Islet precursor cell (in vitro differentiated cells): ENCODE results near the gene SYT1.
A peak's percentile ranks its signal among the peaks of the same experiment; 100 is the strongest.
"Not testable (repeated sequence)": the region's sequence is repeated elsewhere in the genome, so short reads cannot be mapped to it uniquely, and the experiment has no call there.

Experiments used
- DNase-seq: peaks from one replicate; pipeline ENCODE4 v3.0.0-alpha.2; 2018

The SYT1 gene

DNA sequence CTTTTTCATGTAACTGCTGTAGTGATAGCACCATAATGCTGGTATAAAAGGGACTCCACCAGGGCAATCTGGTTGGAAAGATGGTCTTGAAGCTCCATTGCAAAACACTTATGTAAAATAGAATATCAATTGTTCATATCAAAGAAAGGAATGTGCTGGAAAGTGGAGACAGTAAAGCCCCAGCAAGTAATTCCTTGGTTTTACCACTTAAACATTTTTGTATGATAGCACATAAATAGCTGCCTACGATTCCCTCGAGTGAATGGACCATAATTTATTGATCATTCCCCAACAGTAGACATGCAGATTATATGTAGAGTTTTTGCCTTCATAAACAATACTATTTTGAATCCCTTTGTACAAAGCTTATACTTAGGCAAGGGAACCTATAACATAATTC lies 550.7 kb downstream of the SYT1 start:
- no peak for DNase-seq

DNA sequence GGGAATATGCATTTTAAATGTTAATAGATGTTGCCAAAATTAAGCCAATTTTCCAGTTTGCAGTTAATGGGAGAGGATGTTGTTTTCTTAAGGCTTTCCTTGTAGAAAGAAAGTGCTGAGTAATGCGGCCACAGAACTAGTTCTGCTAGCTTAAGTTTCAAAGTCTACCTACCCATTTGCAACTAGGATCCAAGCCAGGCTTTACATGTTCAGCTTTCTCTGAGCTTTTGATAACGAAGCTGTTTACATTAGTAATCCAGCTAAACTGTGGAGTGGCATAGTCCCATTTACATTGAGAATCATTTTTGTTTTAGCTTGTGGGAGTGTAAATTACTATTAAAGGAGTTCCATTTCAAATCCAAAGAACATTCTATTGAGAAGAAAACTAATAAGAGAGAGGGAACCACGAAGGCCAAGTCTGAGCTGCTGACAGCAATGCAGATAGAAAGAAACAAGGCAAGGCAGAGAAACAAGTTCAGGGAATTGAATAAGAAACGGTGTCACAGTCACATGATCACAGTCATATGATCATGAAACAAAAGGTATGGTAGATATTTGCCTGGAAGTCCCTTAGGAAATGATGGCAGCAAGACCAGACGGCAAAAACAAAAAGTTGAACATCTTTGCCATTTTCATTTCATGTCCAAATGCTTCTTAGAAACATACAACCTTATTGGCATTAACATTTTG lies 551.3 kb downstream of the SYT1 start:
- peak; percentile 60 for DNase-seq

DNA sequence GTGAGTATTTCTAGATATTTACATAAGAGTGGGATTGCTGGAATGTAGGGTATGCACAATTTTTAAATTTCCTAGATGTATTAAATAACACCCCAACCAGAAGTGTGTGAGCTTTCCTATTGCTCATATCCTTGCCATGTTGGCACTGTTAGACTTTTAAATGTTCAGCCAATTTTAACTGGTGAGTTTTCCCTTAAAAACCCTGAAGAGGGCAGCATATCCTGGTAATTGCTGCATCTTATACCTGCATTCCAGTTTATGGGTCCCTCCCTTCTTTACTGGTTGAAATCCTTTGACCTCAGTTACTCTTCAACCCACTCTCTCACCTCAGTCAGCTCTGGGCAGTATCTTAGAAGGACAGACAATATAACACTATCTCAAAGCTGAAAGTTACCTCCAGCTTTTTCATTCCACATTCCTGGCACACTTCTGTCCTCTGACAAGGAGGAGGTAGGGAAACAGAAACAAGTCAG lies 555.6 kb downstream of the SYT1 start:
- peak; percentile 72 for DNase-seq

DNA sequence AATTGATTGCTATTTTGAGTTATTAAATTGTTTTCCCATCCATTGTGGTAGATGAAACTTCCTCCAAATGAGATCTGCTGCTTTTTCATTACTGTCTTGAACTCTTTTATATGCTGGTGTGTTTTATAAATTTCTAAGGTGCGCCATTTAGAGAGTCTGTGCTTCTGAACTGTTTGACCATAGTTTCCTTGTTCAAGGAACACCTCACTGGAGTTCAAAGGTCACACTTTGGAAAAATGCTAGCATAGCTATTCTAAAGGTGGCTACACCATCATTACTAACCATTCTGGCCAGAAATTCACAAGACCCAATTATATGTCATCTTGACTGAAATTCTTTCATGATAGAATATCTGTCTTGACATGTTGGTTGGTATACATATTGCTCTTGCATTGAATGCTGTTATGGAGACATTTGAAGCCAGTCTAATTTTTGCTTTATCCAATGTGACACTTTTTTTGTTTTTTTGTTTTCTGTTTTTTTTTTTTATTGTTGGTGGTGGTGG lies 556.7 kb downstream of the SYT1 start:
- DNase-seq: no peak

DNA sequence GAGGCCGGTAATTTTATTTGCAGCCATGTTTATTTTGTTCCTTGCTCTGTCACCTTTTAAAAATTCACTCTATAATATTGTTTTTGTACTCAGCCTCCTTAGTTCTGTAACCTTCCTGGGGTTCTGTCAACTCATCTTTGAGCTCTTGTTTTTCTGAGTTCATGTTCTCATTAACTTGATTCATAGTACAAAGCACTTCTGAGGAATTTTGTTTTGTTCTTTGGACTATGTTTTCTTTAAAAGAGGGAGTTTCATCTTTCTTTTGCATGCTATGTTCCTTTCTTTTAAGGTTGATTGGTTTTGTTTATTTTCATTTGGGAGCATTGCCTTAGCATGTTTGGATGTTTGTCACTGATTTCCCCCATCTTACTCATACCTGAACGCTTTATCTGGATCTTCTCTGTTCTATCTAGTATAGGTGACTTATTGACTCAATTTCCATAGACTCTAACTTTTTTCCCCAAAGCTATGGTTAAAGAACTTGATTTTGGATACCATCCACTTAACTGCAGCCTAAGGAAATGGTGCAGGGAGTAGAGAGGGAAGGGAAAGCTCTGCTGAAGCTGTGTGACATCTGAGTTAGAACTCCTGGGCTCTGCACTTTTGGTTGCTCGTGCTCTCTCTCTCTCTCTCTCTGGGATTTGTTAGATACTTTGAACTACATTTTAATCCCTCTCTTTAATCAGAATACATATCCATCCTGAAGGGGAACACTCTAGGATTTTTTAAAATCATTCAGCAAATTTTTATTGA lies 557.7 kb downstream of the SYT1 start:
- DNase-seq: no peak

DNA sequence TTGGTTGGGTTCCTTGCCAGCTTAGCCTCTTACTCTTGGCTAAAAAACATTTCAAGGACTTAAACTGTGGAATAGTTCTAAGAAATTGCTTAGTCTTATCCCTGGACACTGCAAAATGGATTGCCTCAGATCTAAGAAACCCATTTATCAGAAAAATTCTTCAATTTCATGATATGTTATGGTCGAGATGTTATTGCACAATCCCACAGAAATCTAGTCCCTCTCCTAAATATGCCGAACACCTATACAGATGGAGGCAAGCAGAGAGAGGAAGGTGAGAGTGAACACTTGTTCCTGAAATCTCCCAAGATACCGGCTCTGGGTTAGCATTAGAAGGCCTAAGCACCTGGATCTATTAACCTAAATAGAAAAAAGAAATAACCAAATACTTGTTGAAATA lies 559.0 kb downstream of the SYT1 start:
- DNase-seq: no peak

DNA sequence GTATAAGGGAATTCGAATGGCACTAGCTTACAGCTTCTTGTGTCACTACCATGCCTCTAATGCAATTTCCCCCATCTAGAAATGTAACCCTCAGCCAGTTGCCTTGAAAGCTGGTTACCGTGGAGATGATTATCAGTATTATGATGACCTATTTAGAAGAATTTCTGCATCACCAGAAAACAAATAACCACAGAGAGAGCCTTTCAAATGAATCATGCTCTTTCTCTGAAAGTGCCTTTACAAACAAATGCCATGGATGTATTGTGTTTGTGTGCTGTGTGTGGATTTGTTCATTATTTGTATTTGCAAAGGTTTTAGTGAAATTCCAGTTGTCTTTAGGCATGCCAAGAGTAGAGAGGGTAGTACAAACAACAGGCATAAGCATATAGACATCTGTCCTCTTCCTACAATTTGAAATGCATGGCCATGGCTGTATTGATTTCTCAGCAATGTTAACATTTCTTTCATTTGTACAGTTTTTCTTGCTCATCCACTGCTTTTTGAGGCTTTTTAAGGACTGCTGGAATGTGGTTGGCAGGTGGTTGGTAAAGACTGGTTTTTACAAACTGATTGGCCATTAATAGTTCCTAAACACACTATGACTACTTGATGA lies 559.6 kb downstream of the SYT1 start:
- no peak for DNase-seq

DNA sequence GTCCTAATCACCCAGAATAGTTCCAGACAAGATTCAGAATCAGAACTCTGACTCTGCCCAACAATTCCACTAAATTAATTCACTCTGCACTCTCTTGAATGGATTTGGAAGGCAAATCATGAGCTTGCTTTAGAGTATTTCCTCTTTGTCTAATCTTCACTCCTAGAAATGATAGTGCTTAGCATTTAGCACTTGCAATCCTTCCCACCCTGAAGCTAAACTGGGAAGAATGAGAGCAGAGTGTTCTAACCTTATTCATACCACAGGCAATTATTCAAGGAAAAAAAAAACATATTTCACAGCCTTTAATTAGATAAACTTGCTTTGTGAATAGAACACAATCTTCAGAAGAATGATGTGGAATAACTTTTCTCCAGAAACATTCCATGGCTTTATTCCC lies 561.5 kb downstream of the SYT1 start:
- DNase-seq: no peak

DNA sequence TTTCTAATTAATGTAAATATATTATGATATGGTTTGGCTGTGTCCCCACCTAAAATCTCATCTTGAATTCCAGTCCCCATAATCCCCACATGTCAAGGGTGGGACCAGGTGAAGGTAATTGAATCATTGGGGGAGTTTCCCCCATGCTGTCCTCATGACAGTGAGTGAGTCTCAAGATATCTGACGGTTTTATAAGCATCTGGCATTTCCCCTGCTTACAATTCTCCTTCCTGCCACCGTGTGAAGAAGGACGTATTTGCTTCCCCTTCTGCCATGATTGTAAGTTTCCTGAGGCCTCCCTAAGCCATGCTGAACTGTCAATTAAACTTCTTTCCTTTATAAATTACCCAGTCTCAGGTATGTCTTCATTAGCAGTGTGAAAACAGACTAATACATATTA lies 562.2 kb downstream of the SYT1 start:
- not testable (repeated sequence) for DNase-seq

DNA sequence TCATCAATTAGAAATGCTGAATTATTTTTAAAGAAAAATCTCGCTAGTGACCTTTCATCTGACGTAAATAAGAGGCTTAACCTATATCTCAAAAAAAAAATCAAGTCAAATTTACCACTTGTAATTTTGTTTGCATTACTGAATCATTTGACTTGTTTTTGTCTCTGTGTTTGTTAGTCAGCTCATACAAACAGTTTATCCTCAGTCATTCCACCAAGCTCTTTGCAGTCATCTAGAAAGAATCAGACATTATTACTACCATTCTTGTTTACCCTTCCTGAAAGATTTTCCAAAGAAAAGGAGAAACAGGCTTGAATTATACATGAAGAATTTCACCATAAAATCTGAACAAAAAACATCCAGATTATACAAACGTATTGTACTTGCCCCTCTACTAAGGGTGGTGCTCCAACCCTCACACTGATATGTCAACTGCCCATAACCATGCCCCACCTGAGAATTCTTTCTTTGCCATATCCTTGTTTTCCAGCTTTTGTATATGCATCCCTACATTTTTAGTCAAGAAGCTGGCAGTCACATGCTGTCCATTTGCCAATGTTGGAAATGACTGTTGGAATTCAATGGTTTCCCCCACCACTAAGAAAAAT lies 569.0 kb downstream of the SYT1 start:
- no peak for DNase-seq

DNA sequence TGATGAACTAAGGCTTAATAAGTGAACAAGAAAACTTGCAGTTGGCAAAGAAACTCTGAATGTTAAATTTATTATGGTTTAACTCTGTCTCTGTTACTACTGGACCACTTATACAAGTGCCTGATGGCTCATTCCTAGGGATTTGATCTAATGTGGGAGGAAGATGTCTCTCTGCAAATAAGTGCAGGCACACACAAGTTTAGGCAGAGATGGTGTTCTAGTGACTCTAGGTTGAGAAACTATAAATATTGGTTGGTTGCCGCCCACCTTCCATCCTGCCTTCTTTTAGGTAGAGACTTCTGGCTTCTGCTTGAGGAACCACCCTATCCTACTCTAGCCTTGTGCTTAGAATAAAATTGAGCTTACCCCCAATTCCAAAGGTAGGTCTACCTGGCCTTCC lies 570.0 kb downstream of the SYT1 start:
- no peak for DNase-seq

DNA sequence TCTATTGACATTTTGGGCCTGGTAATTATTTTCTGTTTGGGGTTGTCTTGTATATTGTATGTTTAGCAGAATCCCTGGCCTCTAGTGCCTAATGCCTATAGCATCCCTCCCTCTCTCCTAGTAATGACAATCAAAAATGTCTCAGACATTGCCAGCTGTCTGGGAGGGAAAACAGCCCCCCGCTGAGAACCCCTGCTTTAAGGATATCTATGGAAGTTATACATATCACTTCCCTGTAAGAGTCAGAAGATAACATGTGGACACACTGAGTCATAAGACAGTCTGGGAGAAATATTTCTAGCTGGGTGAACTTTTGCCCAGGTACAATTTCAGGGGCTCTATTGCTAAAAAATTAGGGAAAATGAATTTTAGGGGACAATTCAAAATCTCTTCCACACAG lies 571.2 kb downstream of the SYT1 start:
- no peak for DNase-seq

DNA sequence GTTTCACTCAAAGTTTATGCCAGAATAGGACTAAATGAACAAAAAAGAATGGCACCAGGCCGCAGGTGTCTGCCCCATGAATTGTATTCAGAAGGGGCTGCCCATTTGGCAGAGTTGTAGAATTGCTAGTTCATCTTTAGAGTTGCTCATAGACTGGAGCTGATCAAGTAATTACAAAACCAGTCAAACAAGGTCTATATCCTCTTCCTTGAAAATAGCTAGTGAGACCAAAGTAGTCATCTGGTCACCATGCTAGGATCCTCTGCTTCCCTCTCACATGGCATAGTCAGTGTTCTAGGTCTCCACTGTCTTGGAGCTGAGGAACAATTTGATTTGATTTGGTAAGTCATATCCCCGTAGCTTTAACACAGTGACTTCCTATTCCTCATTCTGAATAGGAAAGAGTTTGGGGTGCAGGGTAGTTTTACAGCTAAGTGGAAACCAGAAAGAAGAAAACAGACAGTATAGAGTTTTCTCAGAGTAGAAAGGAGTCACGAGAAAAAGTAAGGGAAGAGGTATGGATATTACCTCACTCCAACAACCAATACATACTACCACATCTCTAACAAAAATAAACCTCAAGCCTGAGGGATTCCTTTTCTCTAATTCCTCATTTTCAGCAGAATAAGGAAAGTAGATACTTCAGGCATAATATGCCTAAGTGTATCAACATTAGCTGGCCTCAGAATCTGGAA lies 574.1 kb downstream of the SYT1 start:
- DNase-seq: no peak

DNA sequence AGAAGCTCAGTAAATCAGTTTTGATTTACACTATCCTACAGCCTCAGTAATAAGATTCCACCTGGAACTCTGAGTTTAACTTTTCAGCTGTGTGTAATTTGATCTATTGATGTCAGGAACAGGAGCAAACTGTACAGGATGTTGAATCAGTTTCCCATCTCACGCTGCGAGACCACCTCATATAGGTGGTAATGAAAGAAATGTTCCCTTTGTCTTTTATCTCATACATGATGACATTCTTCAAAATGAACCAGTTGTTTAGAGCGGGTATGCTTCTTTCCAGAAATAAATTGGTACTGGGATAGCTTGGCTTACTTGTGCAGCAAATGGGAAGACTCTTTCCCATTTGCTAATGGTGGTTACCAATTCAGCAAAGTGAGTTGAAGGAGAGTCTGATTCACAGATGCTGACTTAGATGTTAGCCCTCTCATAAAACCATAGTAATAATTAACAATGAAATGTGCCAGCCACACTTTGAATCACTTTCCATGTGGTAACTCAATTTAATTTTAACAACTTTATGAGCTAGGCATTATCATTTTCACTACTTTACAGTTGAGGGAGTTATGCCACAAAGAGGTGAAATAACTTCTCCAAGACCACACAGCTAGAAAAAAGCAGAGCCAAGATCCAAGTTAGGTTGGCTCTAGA lies 574.7 kb downstream of the SYT1 start:
- no peak for DNase-seq

DNA sequence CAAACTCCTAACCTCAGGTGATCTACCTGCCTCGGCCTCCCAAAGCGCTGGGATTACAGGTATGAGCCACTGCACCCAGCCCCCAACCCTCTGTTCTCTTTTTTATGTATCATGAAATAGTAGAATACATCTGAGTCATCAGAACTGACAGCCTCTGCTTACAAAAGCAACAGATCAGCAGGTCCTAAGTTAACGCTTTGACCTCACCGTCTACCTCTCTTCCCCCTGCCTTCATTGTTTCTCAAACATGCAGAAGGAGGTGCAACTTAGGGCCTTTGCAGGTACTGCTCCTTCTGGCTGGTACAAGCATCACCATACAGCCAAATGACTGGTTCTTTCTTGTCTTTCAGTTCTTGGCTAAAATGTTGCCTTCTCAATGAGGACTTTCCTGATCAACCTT lies 577.0 kb downstream of the SYT1 start:
- no peak for DNase-seq

DNA sequence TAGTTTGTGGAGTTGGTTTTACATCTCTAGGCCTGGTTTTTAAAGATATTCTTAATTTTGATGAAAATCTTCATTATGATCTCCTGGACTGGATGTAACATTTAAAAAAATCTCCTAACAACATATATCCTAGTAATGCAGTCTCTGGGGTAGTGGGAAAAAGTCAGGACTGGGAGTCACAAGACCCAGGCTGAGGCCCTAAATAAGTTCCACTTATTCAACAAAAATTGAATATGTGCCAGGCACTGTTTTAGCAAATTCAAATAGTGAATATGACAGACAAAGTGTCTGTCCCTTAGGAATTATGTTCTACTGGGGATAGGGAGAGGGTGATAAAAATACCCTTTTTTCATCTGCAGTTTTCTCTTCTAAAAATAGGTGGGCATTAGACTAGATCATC lies 577.8 kb downstream of the SYT1 start:
- no peak for DNase-seq

DNA sequence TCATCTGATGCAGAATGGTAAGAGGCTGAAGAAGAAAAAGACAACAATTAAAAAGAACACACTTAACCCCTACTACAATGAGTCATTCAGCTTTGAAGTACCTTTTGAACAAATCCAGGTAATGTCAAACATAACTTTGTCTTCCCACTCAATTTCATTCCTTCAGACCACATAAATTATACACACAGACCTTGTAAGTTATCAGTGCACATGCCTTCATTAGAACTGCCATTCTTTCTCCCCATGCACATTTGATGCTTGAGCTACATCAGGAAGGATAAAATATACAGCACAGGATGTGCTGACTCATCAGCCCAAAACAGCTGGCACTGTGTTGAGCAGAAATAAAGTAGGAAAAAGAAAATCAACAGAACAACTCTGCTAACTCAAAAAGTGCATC lies 579.5 kb downstream of the SYT1 start:
- no peak for DNase-seq

DNA sequence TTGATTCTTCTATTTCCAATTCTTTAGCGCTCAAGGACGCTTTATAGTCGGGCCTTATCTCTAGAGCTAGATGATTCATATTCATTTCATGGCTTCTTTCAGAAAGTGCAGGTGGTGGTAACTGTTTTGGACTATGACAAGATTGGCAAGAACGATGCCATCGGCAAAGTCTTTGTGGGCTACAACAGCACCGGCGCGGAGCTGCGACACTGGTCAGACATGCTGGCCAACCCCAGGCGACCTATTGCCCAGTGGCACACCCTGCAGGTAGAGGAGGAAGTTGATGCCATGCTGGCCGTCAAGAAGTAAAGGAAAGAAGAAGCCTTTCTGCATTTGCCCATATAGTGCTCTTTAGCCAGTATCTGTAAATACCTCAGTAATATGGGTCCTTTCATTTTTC lies 584.2 kb downstream of the SYT1 start:
- DNase-seq: no peak

DNA sequence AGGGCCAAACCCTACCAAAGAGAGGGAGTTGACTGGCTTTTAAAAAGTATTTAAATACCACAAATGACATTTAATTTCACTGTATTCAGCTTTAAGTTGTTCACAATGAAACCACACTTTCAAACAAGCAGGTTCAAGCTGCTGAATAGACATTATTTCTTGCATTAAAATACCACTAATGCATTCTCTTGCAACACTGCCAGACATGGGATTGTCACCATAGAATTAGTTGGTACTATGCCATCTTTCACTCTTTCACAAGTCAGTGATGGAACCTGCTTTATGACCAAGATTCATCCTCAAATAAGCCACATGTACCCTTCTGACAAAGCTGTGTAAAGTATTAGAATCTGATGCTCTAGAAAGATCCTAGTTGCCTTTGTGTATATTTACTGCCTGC lies 586.8 kb downstream of the SYT1 start:
- DNase-seq: no peak

DNA sequence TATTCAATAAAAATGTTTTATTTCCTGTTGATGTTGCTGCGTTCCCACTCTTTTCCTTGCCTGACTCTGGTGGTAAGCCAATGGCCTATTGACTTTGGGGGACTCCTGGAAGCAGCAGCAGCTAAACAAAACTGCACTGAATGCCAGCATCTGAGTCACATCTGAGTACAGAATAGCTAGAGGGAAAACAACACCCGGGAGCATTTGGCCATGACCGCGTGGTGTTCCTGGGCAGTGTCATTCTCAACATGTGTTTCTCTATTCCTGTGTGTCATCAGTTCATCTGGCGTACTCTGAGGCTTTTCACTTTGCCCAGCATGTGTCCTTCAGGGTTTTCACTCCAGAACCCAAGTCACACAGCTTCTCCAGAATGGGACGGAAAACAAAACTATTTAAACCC lies 587.4 kb downstream of the SYT1 start:
- DNase-seq: peak; percentile 92

DNA sequence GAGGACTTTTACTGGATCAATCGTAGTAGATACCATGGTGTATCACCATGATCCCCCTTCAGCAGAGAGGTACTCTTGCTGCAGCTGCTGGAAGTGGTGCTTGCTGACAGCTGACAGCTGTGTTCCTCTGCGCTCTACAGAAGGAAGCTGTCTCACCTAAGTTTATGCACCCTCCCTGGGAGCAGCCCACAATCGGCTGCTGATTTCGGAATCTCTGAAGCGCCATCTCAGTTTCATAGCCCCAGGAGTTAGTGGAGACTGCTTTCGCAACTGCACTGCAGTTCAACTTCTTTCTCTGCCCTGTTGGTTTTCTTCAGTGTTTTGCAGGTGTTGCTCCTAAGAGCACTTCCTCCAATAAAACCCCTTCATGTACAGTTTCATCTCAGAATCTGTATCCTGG lies 588.3 kb downstream of the SYT1 start:
- DNase-seq: peak; percentile 55

DNA sequence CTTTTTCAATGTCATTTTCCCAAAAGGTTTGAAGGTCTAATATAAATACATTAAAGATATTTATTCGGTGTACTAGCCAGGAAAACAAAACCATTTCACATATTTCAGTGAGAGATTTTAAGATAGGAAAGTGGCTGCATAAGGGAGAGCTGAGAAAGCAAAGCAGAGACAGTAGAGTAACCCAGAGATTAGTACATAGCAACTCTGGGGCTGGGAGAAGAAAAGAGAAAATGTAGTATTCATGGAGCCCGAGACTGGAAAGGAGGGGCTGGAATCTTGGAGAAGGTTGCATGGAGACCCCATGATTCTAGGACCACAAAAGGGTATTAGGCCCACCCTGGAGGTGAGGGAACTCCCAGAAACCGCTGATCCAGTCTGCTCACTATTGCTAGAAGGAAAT lies 589.2 kb downstream of the SYT1 start:
- DNase-seq: no peak
